ENCODE measurements around the gene STX16. TPM values are rescaled to one million over a fixed set of nuclear protein-coding genes. Genes with fewer than 3 reads are reported as not detected.

STX16 gene
- total and polyA plus RNA-seq, 9 of the 15 experiments (the other 6 are each of a cell fraction or from before 2014, with no cell fraction given) = 4.4 to 43.5 (median 14.7) TPM

- TF ChIP-seq ZFP91 (CRISPR knock-in tag; IDR thresholded peaks at IDR 0.05) (no peak), CREB3L1 (IDR thresholded peaks at IDR 0.05; ENCODE audit: borderline replicate concordance, low read depth) (no peak), ZNF551 (CRISPR knock-in tag; IDR thresholded peaks at IDR 0.05) (no peak)
Observed at GRCh38 chr20:58688840-58689239, 37.8 kb downstream of the STX16 start (continued).

- DNase-seq (ENCODE audit: extremely low read depth in 1 of 4, low spot score in 3 of 4) = no peak
- peak; percentile 42 for FAIRE-seq
- Histone ChIP-seq H3K9me3 (replicated peaks; ENCODE audit: control insufficient read depth, insufficient read depth, low read depth, low read length) (no peaks in the 10 kb centered on the region), H3K27ac (ENCODE audit: extremely low read depth, low read depth, low read length) (no peak overlapping the region), H3K9ac (ENCODE audit: insufficient read depth in 1 of 2, low read depth in 2 of 2, low read length in 2 of 2) (no peak overlapping the region), H3K4me3 (no peak overlapping the region), H3K27me3 (ENCODE audit: control insufficient read depth in 2 of 2, insufficient read depth in 2 of 2, low read length in 2 of 2) (no peaks in the 10 kb centered on the region; a peak in 1 of 5 replicates), H2AFZ (ENCODE audit: low read depth, low read length) (no peak overlapping the region), H3K79me2 (ENCODE audit: control insufficient read depth, insufficient read depth, low read length) (no peaks in the 10 kb centered on the region), H4K20me1 (replicated peaks; ENCODE audit: control insufficient read depth, insufficient read depth, low read length) (no peaks in the 10 kb centered on the region), H3K9me1 (ENCODE audit: control insufficient read depth, insufficient read depth, low read length) (no peaks in the 10 kb centered on the region), H3K4me1 (replicated peaks in 1 of 2; ENCODE audit: control insufficient read depth in 2 of 2, insufficient read depth in 2 of 2, low read length in 2 of 2) (peaks cover 0 to 10% of the 10 kb centered on the region in 2 experiments; a peak in 2 of 5 replicates), H3K36me3 (ENCODE audit: control insufficient read depth, insufficient read depth, low read length) (no peaks in the 10 kb centered on the region; the same call in 2 of the 3 replicates), H3K4me2 (ENCODE audit: insufficient read depth, low read length) (no peak overlapping the region)
- in situ Hi-C loops (cut with MboI) = no loop called here
- ATAC-seq = no peak
- no TSS peak for BruUV-seq (replicated peaks)
- ChIA-PET POLR2A (no interaction called here), CTCF (ENCODE audit: low intra/inter-chr PET ratio) (interaction anchor here (0.7 kb wide), 1 partner anchor 15 kb away, joined by 3 read pairs; no protein-coding TSS in a partner anchor)
- TF ChIP-seq KDM1A (IDR thresholded peaks at IDR 0.05) (no peak), DEAF1 (CRISPR knock-in tag; IDR thresholded peaks at IDR 0.05) (no peak), ZHX1 (conservative IDR thresholded peaks at IDR 0.05; ENCODE audit: low read length) (no peak), BRD9 (IDR thresholded peaks at IDR 0.05; ENCODE audit: low read depth, partially characterized antibody) (no peak)
- WGBS (ENCODE audit: insufficient coverage, low coverage, missing lambda C conversion rate) = 28% methylated on average over 7 of the region's 7 CpGs
- intact Hi-C loops (cut with micrococcal nuclease) = no loop called here
Observed at GRCh38 chr20:58690396-58691135, 39.5 kb downstream of the STX16 start.
